GM18505 (cell line): Measurements from ENCODE around the gene ZSWIM3.
"Not testable (repeated sequence)": the region's sequence is repeated elsewhere in the genome, so short reads cannot be mapped to it uniquely, and the experiment has no call there.

Experiments
- ATAC-seq: cut with Tn5 transposase; IDR thresholded peaks from one replicate; pipeline ENCODE4 v1.9.1; 2021; ENCODE audit not compliant: unreplicated experiment
- POLR2A ChIP-seq: IDR thresholded peaks from 4 replicates; pipeline ENCODE4 v1.6.1; 2011; ENCODE audit warnings: borderline replicate concordance; ENCODE audit not compliant: insufficient read depth, insufficient read length; ENCODE audit errors: extremely low read depth

Gene ZSWIM3

GRCh38 chr20:45859916-45860315 lies 2.5 kb downstream of the ZSWIM3 start:
- ATAC-seq, result no peak
- no peak for TF ChIP-seq POLR2A

- TF ChIP-seq POLR2A, result no peak
- no peak for ATAC-seq
Observed at GRCh38 chr20:45860560-45861220, 3.3 kb downstream of the ZSWIM3 start.

- ATAC-seq, result no peak
- no peak for TF ChIP-seq POLR2A
Observed at GRCh38 chr20:45861221-45862075, 4.0 kb downstream of the ZSWIM3 start.

- ATAC-seq, result no peak
- TF ChIP-seq POLR2A, result no peak
Observed at GRCh38 chr20:45863543-45864470, 6.4 kb downstream of the ZSWIM3 start.

- no peak for TF ChIP-seq POLR2A
- ATAC-seq, result no peak
Observed at GRCh38 chr20:45866454-45866853, 9.0 kb downstream of the ZSWIM3 start.

- TF ChIP-seq POLR2A, result no peak
- no peak for ATAC-seq
Observed at GRCh38 chr20:45867136-45867818, 9.9 kb downstream of the ZSWIM3 start.

GRCh38 chr20:45867819-45868176 lies 10.4 kb downstream of the ZSWIM3 start:
- no peak for ATAC-seq
- no peak for TF ChIP-seq POLR2A

- TF ChIP-seq POLR2A, result no peak
- no peak for ATAC-seq
Observed at GRCh38 chr20:45872626-45873025, 15.2 kb downstream of the ZSWIM3 start.

- TF ChIP-seq POLR2A, result no peak
- ATAC-seq, result no peak
Observed at GRCh38 chr20:45873409-45874103, 16.1 kb downstream of the ZSWIM3 start.

GRCh38 chr20:45874104-45874481 lies 16.7 kb downstream of the ZSWIM3 start:
- not testable (repeated sequence) for ATAC-seq

- ATAC-seq, result no peak
- TF ChIP-seq POLR2A, result no peak
Observed at GRCh38 chr20:45874576-45874975, 17.2 kb downstream of the ZSWIM3 start.

GRCh38 chr20:45878076-45878761 lies 20.8 kb downstream of the ZSWIM3 start:
- no peak for ATAC-seq

More at GRCh38 chr20:45878076-45878761, 20.8 kb downstream of the ZSWIM3 start:
- TF ChIP-seq POLR2A, result no peak
